Measurements from ENCODE around the gene FRAT1.

DNA sequence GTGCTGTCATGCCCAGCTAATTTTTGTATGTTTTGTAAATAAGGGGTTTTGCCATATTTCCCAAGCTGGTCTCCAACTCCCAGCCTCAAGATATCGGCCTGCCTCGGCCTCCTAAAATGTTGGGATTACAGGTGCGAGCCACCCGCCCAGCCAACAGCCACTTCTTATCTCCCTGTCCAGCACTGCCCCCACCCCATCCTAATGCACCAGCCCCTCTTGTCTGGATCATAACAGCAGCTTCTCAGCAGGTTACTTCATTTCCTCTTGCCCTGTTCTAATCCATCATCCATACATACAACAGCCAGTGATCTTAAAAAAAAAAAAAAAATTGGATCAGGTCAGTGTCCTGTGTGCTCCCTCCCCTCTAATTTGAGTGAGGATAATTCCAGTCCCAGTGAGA is 28.2 kb downstream of the FRAT1 start:
- TF ChIP-seq ELF4 (IDR thresholded peaks at IDR 0.05) (no peak), ARNT (IDR thresholded peaks at IDR 0.05) (no peak), SUZ12 (IDR thresholded peaks at IDR 0.05) (no peak), FOXA1 (IDR thresholded peaks at IDR 0.05) (no peak), CTBP1 (IDR thresholded peaks at IDR 0.05; ENCODE audit: borderline replicate concordance) (no peak), SP1 (IDR thresholded peaks at IDR 0.05) (no peak), NFRKB (IDR thresholded peaks at IDR 0.05) (no peak), HDGF (IDR thresholded peaks at IDR 0.05; ENCODE audit: borderline replicate concordance) (no peak), FOXK2 (IDR thresholded peaks at IDR 0.05) (no peak), TARDBP (IDR thresholded peaks at IDR 0.05) (no peak)

All from HEK293T (cell line).